CD14-positive monocyte (primary cell): ENCODE measurements around the gene IMMP2L. TPM values are rescaled to one million over a fixed set of nuclear protein-coding genes. Genes with fewer than 3 reads are reported as not detected.

Source experiments
- DNase-seq, 3 donors: peaks; one replicate each; pipeline ENCODE4 v3.0.0-alpha.2; 2011 to 2022
- H2AFZ ChIP-seq: 2 replicates; pipeline ENCODE4 v1.6.0; 2012; ENCODE audit warnings: mild to moderate bottlenecking, low read depth, low read length, inconsistent platforms; ENCODE audit not compliant: insufficient read depth, poor library complexity, severe bottlenecking
- H3K27ac ChIP-seq, 2 donors: 1 replicate in 1 of 2; 2 replicates in 1 of 2; pipeline ENCODE4 v1.5.1; 2012 to 2013; ENCODE audit warnings: low read length in 2 of 2, control low read depth in 1 of 2, inconsistent platforms in 1 of 2, low read depth in 1 of 2, mild to moderate bottlenecking in 1 of 2
- H3K27me3 ChIP-seq, 2 donors: one replicate each; pipeline versions ENCODE4 v1.6.0 to v1.6.1; 2011 to 2013; ENCODE audit warnings: low read length in 2 of 2; ENCODE audit not compliant: control insufficient read depth in 2 of 2, insufficient read depth in 2 of 2
- H3K36me3 ChIP-seq, 2 donors: replicated peaks in 1 of 2; 1 replicate in 1 of 2; 2 replicates in 1 of 2; pipeline versions ENCODE4 v1.5.1 to v1.6.1; 2012 to 2013; ENCODE audit warnings: low read length in 2 of 2, control low read depth in 1 of 2, inconsistent platforms in 1 of 2, mild to moderate bottlenecking in 1 of 2; ENCODE audit not compliant: insufficient read depth in 2 of 2, control insufficient read depth in 1 of 2
- H3K4me1 ChIP-seq, 2 donors: 1 replicate in 1 of 2; 2 replicates in 1 of 2; pipeline versions ENCODE4 v1.5.1 to v1.6.1; 2012 to 2013; ENCODE audit warnings: low read length in 2 of 2, control low read depth in 1 of 2, inconsistent platforms in 1 of 2, mild to moderate bottlenecking in 1 of 2, moderate library complexity in 1 of 2; ENCODE audit not compliant: insufficient read depth in 2 of 2, control insufficient read depth in 1 of 2
- H3K4me2 ChIP-seq: replicated peaks from 2 replicates; pipeline ENCODE3; 2012; ENCODE audit warnings: low read length, moderate library complexity, mild to moderate bottlenecking; ENCODE audit not compliant: poor library complexity, severe bottlenecking; ENCODE audit errors: extremely low read depth
- H3K4me3 ChIP-seq, 3 experiments: fragments of 200-600 bp in 1 of 3; sonication (generic) in 1 of 3; replicated peaks in 1 of 3; 1 replicate in 2 of 3; 2 replicates in 1 of 3; pipeline ENCODE4 v1.5.1; 2011 to 2013; ENCODE audit warnings: low read length in 3 of 3, mild to moderate bottlenecking in 3 of 3, control low read depth in 2 of 3, low read depth in 2 of 3, inconsistent platforms in 1 of 3, moderate library complexity in 1 of 3
- H3K79me2 ChIP-seq: 2 replicates; pipeline ENCODE4 v1.6.0; 2012; ENCODE audit warnings: mild to moderate bottlenecking, control low read depth, inconsistent platforms, low read length, moderate library complexity; ENCODE audit not compliant: insufficient read depth
- H3K9ac ChIP-seq: 2 replicates; pipeline ENCODE4 v1.6.0; 2017; ENCODE audit warnings: low read length, mild to moderate bottlenecking; ENCODE audit not compliant: insufficient read depth, poor library complexity, severe bottlenecking
- H3K9me3 ChIP-seq, 2 donors: replicated peaks in 1 of 2; 1 replicate in 1 of 2; 2 replicates in 1 of 2; pipeline versions ENCODE4 v1.5.1 to v1.6.1; 2012 to 2013; ENCODE audit warnings: low read length in 2 of 2, control low read depth in 1 of 2; ENCODE audit not compliant: control insufficient read depth in 1 of 2, insufficient read depth in 1 of 2
- H4K20me1 ChIP-seq: 2 replicates; pipeline ENCODE4 v1.6.0; 2012; ENCODE audit warnings: mild to moderate bottlenecking, low read length, control low read depth, moderate library complexity; ENCODE audit not compliant: insufficient read depth
- H3K27ac Mint-ChIP-seq, 7 donors: one replicate each; pipeline ENCODE4 v1.8.0; 2020; ENCODE audit warnings: mild to moderate bottlenecking in 7 of 7, mixed read lengths in 7 of 7, moderate library complexity in 6 of 7, inconsistent platforms in 2 of 7
- H3K27me3 Mint-ChIP-seq, 3 donors: one replicate each; pipeline ENCODE4 v1.8.0; 2021 to 2022; ENCODE audit warnings: low read depth in 3 of 3, mild to moderate bottlenecking in 3 of 3, mixed read lengths in 3 of 3, moderate library complexity in 3 of 3, inconsistent platforms in 1 of 3
- H3K36me3 Mint-ChIP-seq, 2 donors: one replicate each; pipeline ENCODE4 v1.8.0; 2020; ENCODE audit warnings: mixed read lengths in 2 of 2, inconsistent platforms in 1 of 2, mild to moderate bottlenecking in 1 of 2
- H3K4me1 Mint-ChIP-seq: one replicate; pipeline ENCODE4 v1.8.0; 2020; ENCODE audit warnings: mild to moderate bottlenecking, mixed read lengths
- H3K4me3 Mint-ChIP-seq, 2 donors: one replicate each; pipeline ENCODE4 v1.8.0; 2020; ENCODE audit warnings: mild to moderate bottlenecking in 2 of 2, mixed read lengths in 2 of 2, moderate library complexity in 1 of 2
- H3K9me3 Mint-ChIP-seq, 7 donors: one replicate each; pipeline ENCODE4 v1.8.0; 2020 to 2022; ENCODE audit warnings: mixed read lengths in 7 of 7, mild to moderate bottlenecking in 6 of 7, moderate library complexity in 6 of 7, inconsistent platforms in 2 of 7
- WGBS: methylation state at CpG from one replicate; pipeline ENCODE4 v1.1.5; 2013; ENCODE audit warnings: missing lambda C conversion rate; ENCODE audit not compliant: insufficient coverage; 5-methylcytosine and 5-hydroxymethylcytosine counted together
- intact Hi-C, 2 donors: fragments of 100-400 bp; cut with micrococcal nuclease; formaldehyde crosslinking; loops; one replicate each; pipeline versions ENCODE4 v1.15.0 to v1.15.1; 2023
- polyA plus RNA-seq, 3 donors: library from polyadenylated mRNA; depleted of rRNA in 1 of 3; unstranded in 2 of 3; stranded (reverse) in 1 of 3; fragments of 300-500 nt in 2 of 3; fragments of >200 nt in 1 of 3; fragmentation: Illumina TruSeq in 2 of 3; gene quantifications; 1 replicate in 2 of 3; 2 replicates in 1 of 3; pipeline ENCODE4 v1.2.3, GENCODE V29; 2012 to 2021
- TF ChIP-seq, protein P1 (sequence below): fragments of 200-600 bp; IDR thresholded peaks from one replicate; pipeline ENCODE4 v1.8.0; 2022; ENCODE audit warnings: antibody characterized with exemption, mild to moderate bottlenecking

The IMMP2L gene
- polyA plus RNA-seq, 3 donors = 1.9 to 6.4 (median 6.2) TPM

DNA sequence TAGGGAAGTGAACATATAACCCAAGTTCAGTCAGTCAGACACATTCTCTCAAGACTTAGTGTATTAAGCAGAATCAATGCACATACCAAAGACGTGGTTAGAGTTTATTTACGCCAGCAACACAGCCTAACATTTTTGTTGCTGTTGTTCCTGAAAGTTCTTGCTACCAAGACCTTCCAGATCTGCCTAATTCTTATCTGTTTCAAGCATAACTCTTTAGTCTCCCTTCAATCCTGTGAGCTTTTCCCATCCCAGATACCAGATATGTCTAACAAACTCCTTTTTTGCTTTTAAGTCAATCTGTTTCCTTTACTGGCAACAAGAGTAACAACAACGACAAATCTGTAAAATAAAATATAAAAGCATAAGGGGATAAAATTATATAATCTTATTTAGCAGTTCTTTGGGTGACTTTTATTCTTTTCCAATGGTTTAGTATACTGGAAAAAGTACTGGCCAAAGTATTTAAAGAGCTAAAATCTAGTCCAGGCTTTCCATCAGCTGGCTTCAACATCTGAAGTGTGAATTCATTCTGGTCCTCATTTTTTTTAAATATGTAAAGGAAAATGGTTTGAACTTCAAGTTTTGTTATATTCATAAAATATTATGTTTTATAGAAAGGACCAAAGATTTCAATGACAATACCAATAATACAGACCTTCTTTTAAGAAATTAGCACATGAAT, 193.8 kb downstream of the IMMP2L start:
- intact Hi-C loops = no loop called here
- Mint-ChIP-seq H3K4me3 (no peak overlapping the region), H3K4me1 (no peaks in the 10 kb centered on the region), H3K27ac (no peak overlapping the region), H3K36me3 (no peaks in the 10 kb centered on the region), H3K9me3 (peaks cover 0 to 3% (median 0%) of the 10 kb centered on the region in 7 donors), H3K27me3 (no peaks in the 10 kb centered on the region)
- no peak overlapping the region for H2AFZ ChIP-seq
- H3K9ac ChIP-seq = no peak overlapping the region
- TF ChIP-seq, protein P1, sequence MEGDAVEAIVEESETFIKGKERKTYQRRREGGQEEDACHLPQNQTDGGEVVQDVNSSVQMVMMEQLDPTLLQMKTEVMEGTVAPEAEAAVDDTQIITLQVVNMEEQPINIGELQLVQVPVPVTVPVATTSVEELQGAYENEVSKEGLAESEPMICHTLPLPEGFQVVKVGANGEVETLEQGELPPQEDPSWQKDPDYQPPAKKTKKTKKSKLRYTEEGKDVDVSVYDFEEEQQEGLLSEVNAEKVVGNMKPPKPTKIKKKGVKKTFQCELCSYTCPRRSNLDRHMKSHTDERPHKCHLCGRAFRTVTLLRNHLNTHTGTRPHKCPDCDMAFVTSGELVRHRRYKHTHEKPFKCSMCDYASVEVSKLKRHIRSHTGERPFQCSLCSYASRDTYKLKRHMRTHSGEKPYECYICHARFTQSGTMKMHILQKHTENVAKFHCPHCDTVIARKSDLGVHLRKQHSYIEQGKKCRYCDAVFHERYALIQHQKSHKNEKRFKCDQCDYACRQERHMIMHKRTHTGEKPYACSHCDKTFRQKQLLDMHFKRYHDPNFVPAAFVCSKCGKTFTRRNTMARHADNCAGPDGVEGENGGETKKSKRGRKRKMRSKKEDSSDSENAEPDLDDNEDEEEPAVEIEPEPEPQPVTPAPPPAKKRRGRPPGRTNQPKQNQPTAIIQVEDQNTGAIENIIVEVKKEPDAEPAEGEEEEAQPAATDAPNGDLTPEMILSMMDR = no peak
- no peaks in the 10 kb centered on the region for H3K4me1 ChIP-seq
- 100% methylated on average over 1 of the region's 3 CpGs for WGBS
- H3K4me3 ChIP-seq = no peak overlapping the region
- H3K9me3 ChIP-seq = no peaks in the 10 kb centered on the region
- H3K36me3 ChIP-seq = no peaks in the 10 kb centered on the region
- H3K4me2 ChIP-seq = no peak overlapping the region
- no peaks in the 10 kb centered on the region for H3K79me2 ChIP-seq
- no peak for DNase-seq
- H4K20me1 ChIP-seq = no peaks in the 10 kb centered on the region
- no peak overlapping the region for H3K27ac ChIP-seq
- no peaks in the 10 kb centered on the region for H3K27me3 ChIP-seq

DNA sequence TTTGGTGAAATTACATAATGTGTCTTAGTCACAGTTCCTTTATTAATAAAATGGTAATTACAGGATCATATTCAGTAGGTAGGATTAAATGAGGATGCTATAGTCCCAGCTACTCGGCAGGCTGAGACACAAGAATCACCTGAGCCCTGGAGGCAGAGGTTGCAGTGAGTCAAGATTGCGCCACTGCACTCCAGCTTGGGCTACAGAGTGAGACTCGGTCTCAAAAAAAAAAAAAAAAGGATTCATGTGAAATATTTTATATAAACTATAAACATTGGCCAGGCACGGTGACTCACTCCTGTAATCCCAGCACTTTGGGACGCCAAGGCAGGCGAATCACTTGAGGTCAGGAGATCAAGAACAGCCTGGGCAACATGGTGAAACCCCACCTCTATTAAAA, 197.9 kb downstream of the IMMP2L start:
- no peak overlapping the region for H3K9ac ChIP-seq
- H3K79me2 ChIP-seq = no peaks in the 10 kb centered on the region
- H4K20me1 ChIP-seq = no peaks in the 10 kb centered on the region
- H3K4me3 ChIP-seq = no peak overlapping the region
- TF ChIP-seq, protein P1 = no peak
- no peak overlapping the region for H3K4me2 ChIP-seq
- Mint-ChIP-seq H3K9me3 (peaks cover 0 to 3% (median 0%) of the 10 kb centered on the region in 7 donors), H3K27ac (no peak overlapping the region), H3K4me3 (no peak overlapping the region), H3K4me1 (no peaks in the 10 kb centered on the region), H3K36me3 (no peaks in the 10 kb centered on the region), H3K27me3 (no peaks in the 10 kb centered on the region)
- whole genome bisulfite sequencing = no CpG with 5 or more reads among the region's 6 CpGs
- H3K9me3 ChIP-seq = no peaks in the 10 kb centered on the region
- no peaks in the 10 kb centered on the region for H3K4me1 ChIP-seq
- intact Hi-C loops = no loop called here
- no peak overlapping the region for H3K27ac ChIP-seq
- H3K36me3 ChIP-seq = no peaks in the 10 kb centered on the region
- no peaks in the 10 kb centered on the region for H3K27me3 ChIP-seq
- H2AFZ ChIP-seq = no peak overlapping the region
- DNase-seq = no peak
